Measurements from ENCODE around the gene FIBP. TPM values are rescaled to one million over a fixed set of nuclear protein-coding genes. Genes with fewer than 3 reads are reported as not detected.

The FIBP gene
- total RNA-seq, 1 donor from 2014 or later: 42.2 TPM

- Histone ChIP-seq H3K4me1 (peaks cover 54% of the 10 kb centered on the region), H3K27ac (replicated peaks) (no peak overlapping the region), H3K27me3 (ENCODE audit: low read depth) (no peaks in the 10 kb centered on the region), H3K4me3 (no peak overlapping the region), H3K36me3 (peaks cover 44% of the 10 kb centered on the region), H3K9me3 (replicated peaks) (no peaks in the 10 kb centered on the region)
- no peak for DNase-seq
- intact Hi-C loops (cut with micrococcal nuclease): loop anchor here (10.0 kb wide), 1 partner anchor 109 kb away; no protein-coding TSS in a partner anchor
- TF ChIP-seq CTCF (IDR thresholded peaks at IDR 0.05; ENCODE audit: borderline replicate concordance): no peak
Observed at GRCh38 chr11:65885808-65886536, 2.3 kb downstream of the FIBP start.

- Histone ChIP-seq H3K9me3 (replicated peaks) (no peaks in the 10 kb centered on the region), H3K27me3 (ENCODE audit: low read depth) (no peaks in the 10 kb centered on the region), H3K27ac (replicated peaks) (no peak overlapping the region), H3K4me1 (peaks cover 50% of the 10 kb centered on the region), H3K36me3 (peaks cover 44% of the 10 kb centered on the region), H3K4me3 (no peak overlapping the region)
- intact Hi-C loops (cut with micrococcal nuclease): loop anchor here (10.0 kb wide), 1 partner anchor 110 kb away; no protein-coding TSS in a partner anchor
- no peak for DNase-seq
- no peak for TF ChIP-seq CTCF (IDR thresholded peaks at IDR 0.05; ENCODE audit: borderline replicate concordance)
Observed at GRCh38 chr11:65885231-65885630, 3.0 kb downstream of the FIBP start.

GRCh38 chr11:65884716-65885092 lies 3.6 kb downstream of the FIBP start:
- intact Hi-C loops (cut with micrococcal nuclease): loop anchor here (10.0 kb wide), 1 partner anchor 110 kb away; no protein-coding TSS in a partner anchor
- H3K27ac ChIP-seq (replicated peaks): no peak overlapping the region
- TF ChIP-seq CTCF (IDR thresholded peaks at IDR 0.05; ENCODE audit: borderline replicate concordance): peak; percentile 100

GRCh38 chr11:65883786-65884715 lies 4.2 kb downstream of the FIBP start:
- no peaks in the 10 kb centered on the region for H3K9me3 ChIP-seq (replicated peaks)
- TF ChIP-seq CTCF (IDR thresholded peaks at IDR 0.05; ENCODE audit: borderline replicate concordance): no peak
- intact Hi-C loops (cut with micrococcal nuclease): loop anchor here (10.0 kb wide), 1 partner anchor 111 kb away; no protein-coding TSS in a partner anchor
- H3K27ac ChIP-seq (replicated peaks): no peak overlapping the region
- H3K27me3 ChIP-seq (ENCODE audit: low read depth): no peaks in the 10 kb centered on the region
- H3K4me3 ChIP-seq: no peak overlapping the region
- H3K4me1 ChIP-seq: peaks cover 38% of the 10 kb centered on the region
- peaks cover 44% of the 10 kb centered on the region for H3K36me3 ChIP-seq
- DNase-seq: no peak

More at GRCh38 chr11:65884716-65885092, 3.6 kb downstream of the FIBP start:
- peak; percentile 78 for DNase-seq
- H3K4me1 ChIP-seq: peaks cover 45% of the 10 kb centered on the region
- peaks cover 44% of the 10 kb centered on the region for H3K36me3 ChIP-seq
- H3K4me3 ChIP-seq: no peak overlapping the region
- no peaks in the 10 kb centered on the region for H3K9me3 ChIP-seq (replicated peaks)
- H3K27me3 ChIP-seq (ENCODE audit: low read depth): no peaks in the 10 kb centered on the region

- no peak for TF ChIP-seq CTCF (IDR thresholded peaks at IDR 0.05; ENCODE audit: borderline replicate concordance)
- Histone ChIP-seq H3K36me3 (peaks cover 44% of the 10 kb centered on the region), H3K4me1 (peaks cover 32% of the 10 kb centered on the region), H3K9me3 (replicated peaks) (no peaks in the 10 kb centered on the region), H3K27me3 (ENCODE audit: low read depth) (no peaks in the 10 kb centered on the region), H3K4me3 (no peak overlapping the region), H3K27ac (replicated peaks) (no peak overlapping the region)
- intact Hi-C loops (cut with micrococcal nuclease): loop anchor here (10.0 kb wide), 1 partner anchor 112 kb away; no protein-coding TSS in a partner anchor
- DNase-seq: no peak
Observed at GRCh38 chr11:65883058-65883761, 5.1 kb downstream of the FIBP start.

All from left ventricle myocardium inferior (tissue), 1 donor.